GM04503 (cell line): ENCODE measurements around the gene HSPA12B.

Experiments
- DNase-seq: peaks from one replicate; pipeline ENCODE4 v3.0.0-alpha.2; 2012; ENCODE audit warnings: low read depth

HSPA12B gene

GRCh38 chr20:3749087-3749688 is 16.7 kb downstream of the HSPA12B start:
- no peak for DNase-seq

DNA sequence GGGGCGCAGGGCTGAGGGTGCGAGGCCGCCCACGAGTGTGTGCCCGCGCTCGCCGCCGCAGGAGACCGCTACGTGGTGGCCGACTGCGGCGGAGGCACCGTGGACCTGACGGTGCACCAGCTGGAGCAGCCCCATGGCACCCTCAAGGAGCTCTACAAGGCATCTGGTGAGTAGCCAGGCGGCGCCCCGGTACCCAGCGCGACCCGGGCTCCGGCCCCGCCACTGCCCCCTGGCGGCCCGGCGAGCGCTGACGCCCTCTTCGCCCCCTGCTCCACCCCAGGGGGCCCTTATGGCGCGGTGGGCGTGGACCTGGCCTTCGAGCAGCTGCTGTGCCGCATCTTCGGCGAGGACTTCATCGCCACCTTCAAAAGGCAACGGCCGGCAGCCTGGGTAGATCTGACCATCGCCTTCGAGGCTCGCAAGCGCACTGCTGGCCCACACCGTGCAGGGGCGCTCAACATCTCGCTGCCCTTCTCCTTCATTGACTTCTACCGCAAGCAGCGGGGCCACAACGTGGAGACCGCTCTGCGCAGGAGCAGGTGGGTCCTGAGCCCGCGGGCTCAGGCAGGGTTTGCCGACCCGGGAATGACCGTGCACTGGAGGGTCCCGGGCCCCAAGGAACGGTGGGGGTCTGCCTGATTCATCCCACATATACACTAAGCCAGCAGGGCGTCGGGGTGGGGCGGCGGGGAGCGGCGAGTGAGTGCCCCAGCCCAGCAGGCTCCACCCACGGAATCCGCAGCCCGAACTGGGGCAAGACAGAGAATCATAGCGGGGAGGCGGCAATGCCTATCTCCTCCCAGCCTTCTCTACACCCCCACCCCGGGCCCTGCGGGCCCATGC is 17.4 kb downstream of the HSPA12B start:
- DNase-seq, result no peak

- no peak for DNase-seq
Measured at GRCh38 chr20:3751305-3751674, 18.8 kb downstream of the HSPA12B start.

DNA sequence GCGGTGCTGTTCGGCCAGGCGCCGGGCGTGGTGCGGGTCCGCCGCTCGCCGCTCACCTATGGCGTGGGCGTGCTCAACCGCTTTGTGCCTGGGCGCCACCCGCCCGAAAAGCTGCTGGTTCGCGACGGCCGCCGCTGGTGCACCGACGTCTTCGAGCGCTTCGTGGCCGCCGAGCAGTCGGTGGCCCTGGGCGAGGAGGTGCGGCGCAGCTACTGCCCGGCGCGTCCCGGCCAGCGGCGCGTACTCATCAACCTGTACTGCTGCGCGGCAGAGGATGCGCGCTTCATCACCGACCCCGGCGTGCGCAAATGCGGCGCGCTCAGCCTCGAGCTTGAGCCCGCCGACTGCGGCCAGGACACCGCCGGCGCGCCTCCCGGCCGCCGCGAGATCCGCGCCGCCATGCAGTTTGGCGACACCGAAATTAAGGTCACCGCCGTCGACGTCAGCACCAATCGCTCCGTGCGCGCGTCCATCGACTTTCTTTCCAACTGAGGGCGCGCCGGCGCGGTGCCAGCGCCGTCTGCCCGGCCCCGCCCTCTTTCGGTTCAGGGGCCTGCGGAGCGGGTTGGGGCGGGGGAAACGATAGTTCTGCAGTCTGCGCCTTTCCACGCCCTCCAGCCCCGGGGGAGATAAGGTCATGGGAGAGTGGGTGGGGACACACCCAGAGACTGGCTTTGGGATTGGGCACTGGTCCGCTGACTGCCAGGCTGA is 19.3 kb downstream of the HSPA12B start:
- no peak for DNase-seq

DNA sequence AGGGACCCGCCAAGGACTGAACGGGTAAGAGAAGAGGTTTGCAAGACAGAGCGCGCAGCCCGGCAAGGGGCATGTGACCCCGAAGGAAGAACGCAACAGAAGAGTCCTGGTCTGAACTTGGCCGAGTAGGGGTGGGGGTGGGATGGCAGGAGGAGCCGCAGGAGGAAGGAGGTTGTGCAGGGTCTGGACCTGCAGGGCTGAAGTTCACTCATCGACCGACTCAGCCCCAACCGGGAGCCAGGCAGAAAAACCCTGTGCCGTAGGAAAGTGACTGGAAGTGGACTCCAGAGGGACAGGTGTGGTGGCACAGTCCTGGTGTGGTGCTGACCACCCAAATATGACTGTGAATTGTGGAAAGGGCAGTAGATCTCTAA is 19.9 kb downstream of the HSPA12B start:
- no peak for DNase-seq

- DNase-seq, result peak; percentile 10
Measured at GRCh38 chr20:3753098-3753497, 20.6 kb downstream of the HSPA12B start.

GRCh38 chr20:3753501-3754275 is 21.2 kb downstream of the HSPA12B start:
- no peak for DNase-seq

DNA sequence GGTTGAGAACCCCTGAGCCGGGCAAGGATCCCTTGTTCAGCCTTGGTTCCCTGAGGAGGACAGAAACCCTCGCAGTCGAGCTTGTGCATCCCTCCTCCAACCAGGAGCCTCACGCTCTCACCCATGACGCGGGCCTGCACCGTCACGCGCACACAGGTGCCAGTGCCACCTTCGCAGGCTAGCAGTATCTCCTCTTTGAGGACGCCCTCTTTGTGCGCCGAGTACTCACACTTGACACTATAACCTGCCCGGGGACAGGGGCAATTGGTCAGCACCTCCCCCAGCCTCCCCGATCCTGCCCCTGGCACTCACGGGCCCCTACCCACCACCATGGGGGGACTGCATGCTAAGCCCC is 21.8 kb downstream of the HSPA12B start:
- no peak for DNase-seq

GRCh38 chr20:3755269-3755668 is 22.8 kb downstream of the HSPA12B start:
- no peak for DNase-seq

DNA sequence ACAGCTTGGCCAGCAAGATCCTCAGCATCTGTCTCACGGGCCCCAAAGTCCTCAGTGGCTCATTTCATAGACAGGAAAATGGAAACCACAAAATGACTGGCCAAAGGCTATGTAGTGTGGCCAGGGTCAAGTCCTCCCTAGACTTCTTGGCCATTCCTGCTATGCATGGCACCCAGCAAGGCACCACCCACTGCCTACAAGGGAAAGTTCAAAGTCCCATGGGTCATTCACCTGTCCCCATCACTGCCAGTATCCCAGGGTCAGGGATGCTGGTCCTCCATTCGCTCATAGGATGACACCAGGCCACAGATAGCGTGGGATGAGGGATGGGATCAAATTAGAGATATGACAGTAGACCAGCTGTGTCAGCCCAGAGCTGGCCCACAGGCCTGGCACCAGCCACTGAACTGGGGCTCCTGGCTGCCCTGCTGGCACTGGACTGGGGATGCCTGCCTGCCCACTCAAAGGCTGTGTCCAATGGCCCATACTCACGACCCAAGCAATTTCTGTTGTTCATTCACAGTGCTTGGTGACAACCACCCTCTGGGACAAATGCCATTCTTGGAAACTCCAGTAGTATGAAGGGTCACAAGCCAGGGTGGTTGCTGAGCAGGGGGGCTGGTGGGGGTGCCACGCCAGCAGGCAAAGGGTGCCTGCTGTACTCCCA is 23.5 kb downstream of the HSPA12B start:
- no peak for DNase-seq

- no peak for DNase-seq
Measured at GRCh38 chr20:3757268-3757667, 24.8 kb downstream of the HSPA12B start.

GRCh38 chr20:3758566-3758965 is 26.1 kb downstream of the HSPA12B start:
- no peak for DNase-seq

DNA sequence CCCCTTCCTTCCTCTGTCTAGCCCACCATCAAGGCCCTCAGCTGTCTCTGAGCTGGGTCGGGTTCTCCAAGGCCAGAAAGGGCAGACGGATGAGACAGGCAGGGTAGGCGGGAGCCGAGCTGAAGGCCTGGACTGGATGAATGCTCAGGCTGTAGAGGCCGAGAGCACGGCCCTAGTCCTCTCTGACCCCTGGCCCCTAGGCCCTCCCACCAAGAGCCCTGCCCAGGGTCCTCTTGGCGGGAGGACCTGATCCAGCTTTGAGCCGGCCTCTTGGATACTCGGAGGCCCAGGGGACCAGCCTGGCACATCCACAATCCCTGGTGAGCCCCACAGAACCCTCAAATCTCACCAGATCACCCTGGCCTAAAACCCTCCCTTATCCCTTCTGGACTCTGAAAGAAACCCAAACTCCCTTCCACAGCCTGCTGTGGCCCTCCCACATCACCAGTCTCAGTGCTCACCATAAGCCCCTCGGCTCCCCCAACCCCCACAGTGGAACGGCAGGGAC is 26.9 kb downstream of the HSPA12B start:
- DNase-seq, result no peak

DNA sequence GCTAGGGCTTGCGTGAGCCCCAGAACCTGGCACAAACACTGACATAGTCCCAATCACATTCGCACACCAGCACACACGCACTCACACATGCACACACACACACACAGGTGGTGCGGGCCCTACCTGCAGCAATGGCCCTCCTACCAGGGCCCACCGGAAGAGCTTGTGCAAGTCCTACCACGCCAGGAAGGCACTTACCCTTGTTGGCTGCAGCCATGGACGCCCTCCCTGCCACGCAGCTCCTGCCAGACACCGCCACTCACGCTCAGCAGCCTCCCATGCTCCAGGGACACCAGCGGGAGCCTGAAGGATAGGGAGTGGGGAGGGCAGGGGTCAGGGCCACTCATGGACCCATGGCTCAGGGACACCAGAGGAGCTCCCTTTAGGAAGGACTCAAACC is 27.4 kb downstream of the HSPA12B start:
- no peak for DNase-seq

DNA sequence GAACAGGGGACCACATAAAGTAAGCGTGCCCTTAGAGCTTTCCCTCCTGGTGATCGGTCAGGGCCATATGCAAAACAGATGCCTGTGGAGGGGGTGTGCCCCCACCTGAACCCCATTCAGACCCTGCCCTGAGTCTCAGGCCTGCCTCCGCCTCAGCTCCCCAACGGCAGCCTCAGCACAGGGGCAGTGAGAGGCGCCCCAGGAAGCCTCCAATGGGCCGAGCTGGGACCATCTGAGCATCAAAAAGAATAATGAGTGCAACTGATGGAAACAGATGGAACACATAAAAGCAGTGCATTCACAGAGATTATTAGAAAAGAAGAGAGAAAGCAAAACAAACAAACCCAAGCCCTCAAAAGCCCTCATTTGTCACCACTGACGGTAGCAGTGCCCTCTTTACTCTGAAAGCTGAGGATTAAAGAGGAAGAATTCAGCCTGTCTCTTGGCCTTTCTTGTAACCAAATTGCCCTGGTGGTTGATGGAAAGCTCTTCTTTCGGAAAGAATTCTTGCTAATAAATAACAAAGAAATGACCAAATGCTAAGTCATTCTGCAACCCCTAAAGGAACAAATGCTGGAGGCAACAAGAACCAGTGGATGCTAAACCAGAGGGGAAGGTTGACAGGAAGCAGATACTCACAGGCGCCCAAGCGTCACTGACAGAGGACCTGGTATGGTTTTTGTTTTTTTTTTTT is 28.3 kb downstream of the HSPA12B start:
- no peak for DNase-seq

GRCh38 chr20:3763671-3764601 is 31.5 kb downstream of the HSPA12B start:
- no peak for DNase-seq

GRCh38 chr20:3764659-3765058 is 32.2 kb downstream of the HSPA12B start:
- DNase-seq, result no peak

DNA sequence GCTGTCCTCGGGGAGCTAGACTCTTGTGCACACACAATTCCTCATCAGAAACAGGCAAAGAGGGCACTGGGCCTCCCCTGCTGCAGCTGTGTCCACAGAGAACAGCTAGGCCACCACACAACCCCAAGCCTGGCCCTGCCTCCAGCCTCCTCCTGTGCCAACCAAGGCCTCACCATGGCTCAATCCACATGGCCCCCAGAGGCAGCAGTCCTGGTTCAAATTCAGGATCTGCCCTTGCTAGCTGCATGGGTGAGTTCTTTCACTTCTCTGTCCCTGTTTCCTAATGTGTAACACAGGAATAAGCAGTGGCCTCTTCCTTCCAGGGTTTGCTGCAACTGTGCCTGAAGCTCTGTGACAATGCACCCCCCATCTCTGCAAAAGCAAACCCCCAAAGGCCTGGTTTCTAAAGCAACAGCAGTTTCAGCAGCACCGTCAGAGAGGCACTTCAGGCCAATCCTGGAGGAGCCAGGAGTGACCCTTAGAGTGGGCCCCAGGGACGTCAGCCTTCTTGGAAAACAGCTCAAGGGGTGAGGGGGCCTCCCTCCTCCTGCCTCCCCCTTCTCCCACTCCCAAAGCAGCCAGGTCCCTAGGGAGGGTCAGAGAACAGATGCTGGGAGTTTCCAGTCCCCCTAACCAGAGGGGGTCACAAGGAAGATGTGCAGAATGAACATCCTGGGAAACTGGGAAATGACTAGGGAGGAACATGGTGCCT is 32.8 kb downstream of the HSPA12B start:
- no peak for DNase-seq

GRCh38 chr20:3766422-3767109 is 34.1 kb downstream of the HSPA12B start:
- DNase-seq, result no peak
